ENCODE measurements around the gene NCAPD2. TPM values are rescaled to one million over a fixed set of nuclear protein-coding genes. Genes with fewer than 3 reads are reported as not detected.

NCAPD2 gene
- total and polyA plus RNA-seq, 2 donors (not counting 3 experiments of a cell fraction or from before 2014, with no cell fraction given) = 41.8 to 90.1 TPM

- H3K9me3 ChIP-seq (replicated peaks; ENCODE audit: control insufficient read depth, insufficient read depth, low read length) = no peaks in the 10 kb centered on the region
- intact Hi-C loops (cut with micrococcal nuclease) (loop anchor here (1.0 to 2.0 kb wide), 3 partner anchors 19 to 213 kb away; no protein-coding TSS in a partner anchor), dilution Hi-C loops (cut with MboI; ENCODE audit: extremely low pct_ligation_motif_present, low sequenced_read_pairs) (no loop called here)
- DNase-seq (ENCODE audit: low read depth, low spot score) (no peak), FAIRE-seq (no peak)
- no TSS peak for BruUV-seq (replicated peaks)
- H3K27ac ChIP-seq (ENCODE audit: insufficient read depth, low read depth, low read length) = peak overlapping the region; percentile 73
- H2AFZ ChIP-seq (ENCODE audit: low read depth, low read length) = no peak overlapping the region
- H3K79me2 ChIP-seq (ENCODE audit: control insufficient read depth, insufficient read depth, low read length) = peaks cover 31% of the 10 kb centered on the region
- H3K9me1 ChIP-seq (replicated peaks; ENCODE audit: control insufficient read depth, extremely low read depth, insufficient read depth, low read length) = no peaks in the 10 kb centered on the region
- peak overlapping the region; percentile 68 to 70 (median 68) for H3K4me3 ChIP-seq (replicated peaks in 1 of 3; ENCODE audit: insufficient read depth in 1 of 3, low read depth in 1 of 3, low read length in 3 of 3)
- no peaks in the 10 kb centered on the region for H3K27me3 ChIP-seq (ENCODE audit: control insufficient read depth in 2 of 2, insufficient read depth in 2 of 2, low read length in 2 of 2)
- H3K9ac ChIP-seq (replicated peaks; ENCODE audit: extremely low read depth, insufficient read depth, low read length) = peak overlapping the region; percentile 96
- H3K36me3 ChIP-seq (ENCODE audit: control insufficient read depth in 2 of 2, extremely low read depth in 1 of 2, insufficient read depth in 2 of 2, low read length in 2 of 2) = peaks cover 16 to 28% of the 10 kb centered on the region in 2 experiments
- H3K4me2 ChIP-seq (ENCODE audit: insufficient read depth, low read length) = peak overlapping the region; percentile 60
- H3K4me1 ChIP-seq (ENCODE audit: control insufficient read depth, extremely low read depth, insufficient read depth, low read length) = peaks cover 47% of the 10 kb centered on the region
- POLR2A ChIA-PET = interaction anchor here (1.4 to 2.4 kb wide), 2 partner anchors 13 to 17 kb away, joined by 7 to 14 read pairs; no protein-coding TSS in a partner anchor
- CTCF ChIA-PET = interaction anchor here (1.4 to 4.5 kb wide), 4 partner anchors 21 to 113 kb away, joined by 3 to 61 read pairs (median 6); no protein-coding TSS in a partner anchor
- TF ChIP-seq POLR2AphosphoS5 (IDR thresholded peaks at IDR 0.05; ENCODE audit: insufficient read depth, low read depth, low read length) (no peak), POLR2A (IDR thresholded peaks at IDR 0.05; ENCODE audit: low read depth, low read length) (no peak), EZH2 (IDR thresholded peaks at IDR 0.05; ENCODE audit: borderline replicate concordance, low read depth, low read length, severe bottlenecking) (no peak), MYC (IDR thresholded peaks at IDR 0.05; ENCODE audit: low read depth, low read length) (no peak), GATA2 (IDR thresholded peaks at IDR 0.05; ENCODE audit: insufficient read depth, insufficient read length, low read depth, low read length) (no peak), FOS (IDR thresholded peaks at IDR 0.05; ENCODE audit: borderline replicate concordance, insufficient read depth, low read length) (no peak), JUN (IDR thresholded peaks at IDR 0.05; ENCODE audit: borderline replicate concordance, insufficient read depth, insufficient read length, low read depth) (no peak), MAX (IDR thresholded peaks at IDR 0.05; ENCODE audit: insufficient read depth, insufficient read length) (no peak)
- TF ChIP-seq, protein P1, sequence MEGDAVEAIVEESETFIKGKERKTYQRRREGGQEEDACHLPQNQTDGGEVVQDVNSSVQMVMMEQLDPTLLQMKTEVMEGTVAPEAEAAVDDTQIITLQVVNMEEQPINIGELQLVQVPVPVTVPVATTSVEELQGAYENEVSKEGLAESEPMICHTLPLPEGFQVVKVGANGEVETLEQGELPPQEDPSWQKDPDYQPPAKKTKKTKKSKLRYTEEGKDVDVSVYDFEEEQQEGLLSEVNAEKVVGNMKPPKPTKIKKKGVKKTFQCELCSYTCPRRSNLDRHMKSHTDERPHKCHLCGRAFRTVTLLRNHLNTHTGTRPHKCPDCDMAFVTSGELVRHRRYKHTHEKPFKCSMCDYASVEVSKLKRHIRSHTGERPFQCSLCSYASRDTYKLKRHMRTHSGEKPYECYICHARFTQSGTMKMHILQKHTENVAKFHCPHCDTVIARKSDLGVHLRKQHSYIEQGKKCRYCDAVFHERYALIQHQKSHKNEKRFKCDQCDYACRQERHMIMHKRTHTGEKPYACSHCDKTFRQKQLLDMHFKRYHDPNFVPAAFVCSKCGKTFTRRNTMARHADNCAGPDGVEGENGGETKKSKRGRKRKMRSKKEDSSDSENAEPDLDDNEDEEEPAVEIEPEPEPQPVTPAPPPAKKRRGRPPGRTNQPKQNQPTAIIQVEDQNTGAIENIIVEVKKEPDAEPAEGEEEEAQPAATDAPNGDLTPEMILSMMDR (IDR thresholded peaks at IDR 0.05; ENCODE audit: extremely low read depth in 1 of 2, insufficient read depth in 1 of 2, low read depth in 1 of 2, low read length in 2 of 2) = no peak
- H4K20me1 ChIP-seq (replicated peaks; ENCODE audit: control insufficient read depth, extremely low read depth, insufficient read depth, low read length) = no peaks in the 10 kb centered on the region
These were observed 42.3 kb downstream of the NCAPD2 start for GRCh38 chr12:6535960-6536847.

Data from endothelial cell of umbilical vein (primary cell).